ENCODE measurements around the gene TIMM13.

TIMM13 gene

GRCh38 chr19:2455851-2456570, 28.6 kb upstream of the TIMM13 start:
- peak in 9 of 58 donors; percentile 5 to 70 (median 17) for DNase-seq

DNA sequence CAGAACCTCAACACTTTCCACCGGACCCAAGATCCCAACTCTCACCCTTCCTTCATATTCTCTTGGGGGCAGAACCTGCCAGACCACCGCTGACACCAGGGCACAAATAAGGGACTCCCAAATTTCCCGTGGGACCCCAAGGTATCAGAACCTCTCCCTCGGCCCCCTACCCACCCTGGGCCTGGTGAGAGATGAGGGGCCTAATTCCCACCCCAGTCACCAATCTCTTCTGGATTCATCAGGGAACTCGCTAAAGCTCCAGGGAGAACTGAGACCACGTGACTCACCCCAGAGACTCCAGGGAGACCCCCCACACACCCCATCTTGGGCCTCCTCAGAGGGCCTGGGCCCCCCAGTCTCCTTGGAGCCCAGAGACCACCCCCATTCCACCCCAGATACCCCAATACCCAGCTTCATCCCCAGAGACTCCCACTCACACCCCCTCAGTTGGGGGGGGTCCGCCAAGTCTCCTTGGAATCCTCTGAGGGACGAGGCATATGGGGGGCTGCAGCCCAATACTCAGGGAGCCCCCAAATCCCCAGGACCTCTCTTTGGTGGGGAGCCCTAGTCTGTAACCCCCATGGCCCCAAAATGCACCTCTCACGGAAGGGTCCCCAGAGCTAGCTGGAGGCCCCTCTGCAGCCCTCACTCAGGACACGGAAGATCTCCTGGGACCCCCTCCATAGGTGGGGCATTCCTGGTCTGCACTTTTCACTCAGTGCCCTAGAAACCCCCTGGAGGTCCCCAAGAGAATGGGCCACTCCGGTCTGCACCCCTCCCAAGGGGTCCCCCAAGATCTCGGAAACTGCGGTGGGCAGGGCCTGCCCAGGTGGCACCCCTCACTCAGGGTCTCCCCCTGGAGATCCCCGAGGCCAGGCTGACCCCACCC, 27.8 kb upstream of the TIMM13 start:
- DNase-seq = no peak

- DNase-seq = no peak
These were observed 27.0 kb upstream of the TIMM13 start for GRCh38 chr19:2454199-2454961.

DNA sequence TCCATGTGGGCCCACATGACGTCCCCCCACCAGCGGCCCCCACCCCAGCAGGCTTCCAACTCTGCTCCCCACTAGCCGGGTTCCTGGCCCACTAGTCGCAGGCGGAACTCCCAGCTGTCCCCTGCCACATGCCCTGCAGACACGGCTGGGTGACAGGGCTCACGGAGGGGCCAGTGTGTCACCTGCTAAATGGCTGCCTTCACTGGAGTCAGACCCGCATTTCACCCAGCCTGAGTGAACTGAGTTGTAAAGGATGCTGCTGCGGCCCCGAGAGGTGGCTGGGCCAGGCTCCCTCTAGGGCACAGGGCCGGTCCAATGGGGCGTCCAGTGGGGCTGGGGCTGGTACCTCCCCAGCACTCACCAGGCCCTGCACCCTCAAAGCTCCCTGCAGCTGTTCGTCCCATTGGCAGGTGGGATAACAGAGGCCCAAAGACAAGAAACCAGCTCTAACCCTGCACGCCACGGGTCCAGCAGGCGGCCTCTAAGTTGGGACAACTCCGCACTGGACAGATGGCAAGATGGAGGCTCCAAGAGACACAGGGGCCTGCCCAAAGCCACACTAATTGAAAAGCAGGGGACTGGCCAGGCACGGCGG, 26.1 kb upstream of the TIMM13 start:
- no peak for DNase-seq

- no peak for DNase-seq
These were observed 24.4 kb upstream of the TIMM13 start for GRCh38 chr19:2451741-2452140.

DNA sequence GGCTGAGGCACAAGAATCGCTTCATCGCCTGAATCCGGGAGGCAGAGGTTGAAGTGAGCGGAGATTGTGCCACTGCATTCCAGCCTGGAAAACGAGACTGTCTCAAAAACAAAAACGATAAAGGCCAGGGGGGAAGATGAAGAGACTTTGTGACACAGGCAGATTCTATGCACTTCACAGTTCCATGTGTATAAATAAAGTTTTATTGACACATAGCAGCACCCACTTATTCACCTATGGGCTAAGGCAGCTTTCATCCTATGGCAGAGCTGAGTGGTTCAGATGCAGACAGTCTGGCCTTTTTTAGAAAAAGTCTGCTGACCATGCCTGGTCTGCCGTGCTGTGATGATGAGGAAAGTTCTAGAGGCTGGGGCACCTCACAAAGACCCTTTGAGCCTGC, 23.8 kb upstream of the TIMM13 start:
- DNase-seq = no peak

DNA sequence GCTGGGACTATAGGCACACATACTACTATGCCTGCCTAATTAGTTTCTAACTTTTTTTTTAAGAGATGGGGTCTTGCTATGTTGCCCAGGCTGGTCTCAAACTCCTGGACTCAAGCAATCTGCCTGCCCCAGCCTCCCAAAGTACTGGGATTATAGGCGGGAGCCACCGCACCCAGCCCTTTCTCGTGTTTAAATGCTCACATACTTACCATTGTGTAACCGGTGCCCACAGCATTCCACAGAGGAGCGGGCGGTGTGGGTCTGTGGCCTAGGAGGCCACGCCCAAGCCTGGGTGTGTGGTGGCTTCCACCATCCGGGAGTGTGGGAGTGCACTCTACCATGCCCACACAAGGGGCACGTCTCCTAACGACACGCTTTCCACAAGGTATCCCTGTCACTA, 21.6 kb upstream of the TIMM13 start:
- no peak for DNase-seq

GRCh38 chr19:2446381-2446780, 19.0 kb upstream of the TIMM13 start:
- DNase-seq = no peak

- no peak for DNase-seq
These were observed 17.0 kb upstream of the TIMM13 start for GRCh38 chr19:2444251-2445002.

DNA sequence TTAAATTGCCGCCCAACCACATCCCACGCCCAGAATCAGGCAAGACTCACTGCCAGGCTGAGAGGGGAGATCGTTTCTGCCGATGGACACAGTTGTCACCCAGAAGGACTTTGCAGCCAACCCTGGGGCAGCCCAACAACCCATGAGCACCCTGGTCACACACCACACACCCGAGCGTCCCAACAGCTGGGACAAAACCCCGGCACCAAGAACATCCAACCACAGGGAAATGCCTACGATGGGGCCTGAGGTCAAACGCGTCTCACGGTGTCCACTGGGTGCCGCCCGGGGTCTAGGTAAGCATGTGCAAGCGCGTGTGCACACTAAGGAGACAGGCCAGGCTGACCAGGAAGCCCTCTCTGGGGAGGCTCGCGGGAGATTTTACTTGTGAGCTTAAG, 16.4 kb upstream of the TIMM13 start:
- no peak for DNase-seq

DNA sequence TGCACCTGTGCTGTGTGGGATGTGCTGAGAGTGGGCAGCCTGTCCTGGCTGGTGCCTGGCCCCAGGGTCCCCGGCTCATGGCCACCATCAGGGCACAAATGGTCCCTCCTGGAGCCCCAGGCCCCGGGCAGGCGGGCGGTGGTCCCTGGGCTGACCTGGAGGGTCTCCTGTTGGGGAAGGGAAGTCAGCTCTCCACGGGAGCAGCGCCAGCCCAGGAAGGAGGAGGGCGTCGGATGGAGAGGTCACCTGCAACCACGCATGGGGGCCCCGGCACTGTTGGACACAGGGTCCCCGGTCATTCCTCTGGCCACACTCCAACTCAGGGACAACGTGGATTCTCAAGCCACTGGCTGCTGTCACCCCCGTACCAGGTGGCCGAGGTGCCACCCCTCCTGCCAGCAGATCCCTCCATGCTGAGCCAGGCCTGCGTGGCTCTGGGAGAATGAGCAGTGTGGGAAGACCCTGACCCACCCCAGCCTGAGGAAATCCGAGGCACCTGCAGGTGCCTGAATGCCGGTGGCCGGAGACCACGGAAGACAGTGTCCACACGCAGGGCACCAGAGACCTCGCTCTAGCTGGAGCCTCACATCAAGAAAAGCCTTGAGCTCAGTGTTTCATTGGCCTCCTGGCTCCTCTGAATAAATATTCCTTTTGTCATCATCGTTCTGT, 15.9 kb upstream of the TIMM13 start:
- DNase-seq = no peak

- peak in 1 of 58 donors; percentile 14 for DNase-seq
These were observed 13.8 kb upstream of the TIMM13 start for GRCh38 chr19:2441096-2441752.

DNA sequence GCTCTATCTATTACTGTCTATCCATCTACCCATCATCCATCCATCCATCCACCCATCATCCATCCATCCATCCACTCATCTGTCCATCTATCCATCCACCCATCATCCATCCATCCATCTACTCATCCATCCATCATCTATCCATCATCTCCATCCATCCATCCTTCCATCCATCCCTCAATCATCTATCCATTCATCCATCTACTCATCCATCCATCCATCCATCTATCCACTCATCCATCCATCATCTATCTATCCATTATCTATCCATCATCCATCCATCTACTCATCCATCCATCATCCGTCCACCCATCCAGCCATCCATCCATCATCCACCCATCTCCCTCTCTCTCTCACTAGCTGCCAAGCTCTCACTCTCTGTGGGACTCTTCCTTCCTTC, 13.1 kb upstream of the TIMM13 start:
- no peak for DNase-seq

DNA sequence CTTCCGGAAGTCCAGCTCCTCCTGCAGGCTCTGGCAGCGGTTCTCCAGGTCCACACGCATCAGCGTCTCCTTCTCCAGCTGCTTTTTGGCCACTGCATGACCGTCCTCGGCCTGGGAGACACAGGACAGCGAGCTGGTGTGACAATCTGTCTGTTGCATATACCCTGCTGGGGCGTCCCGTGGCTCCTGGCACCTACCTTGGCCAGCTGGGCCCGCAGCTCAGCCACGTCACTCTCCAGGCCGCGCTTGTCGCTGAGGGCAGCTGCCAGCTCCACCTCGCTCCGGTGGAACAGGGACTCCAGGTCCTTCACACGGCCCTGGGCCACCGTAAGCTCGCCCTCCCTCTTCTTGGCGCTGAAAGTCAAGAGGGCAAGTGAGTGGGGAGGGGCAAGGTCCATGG, 10.8 kb upstream of the TIMM13 start:
- DNase-seq = no peak

- DNase-seq = no peak
These were observed 9.5 kb upstream of the TIMM13 start for GRCh38 chr19:2436926-2437325.

DNA sequence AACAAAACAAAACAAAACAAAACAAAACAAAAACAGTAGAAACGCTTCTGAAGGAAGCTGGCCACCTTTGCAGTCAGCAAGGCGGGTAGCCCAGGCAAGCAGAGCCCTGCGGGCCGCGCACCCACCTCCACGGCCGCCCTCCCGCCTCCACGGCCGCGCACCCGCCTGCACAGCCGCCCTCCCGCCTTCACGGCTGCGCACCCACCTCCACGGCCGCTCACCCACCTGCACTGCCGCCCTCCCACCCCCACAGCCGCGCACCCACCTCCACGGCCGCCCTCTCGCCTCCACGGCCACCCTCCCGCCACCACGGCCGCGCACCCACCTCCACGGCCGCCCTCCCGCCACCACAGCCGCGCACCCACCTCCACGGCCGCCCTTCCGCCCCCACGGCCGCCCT, 9.0 kb upstream of the TIMM13 start:
- no peak for DNase-seq

DNA sequence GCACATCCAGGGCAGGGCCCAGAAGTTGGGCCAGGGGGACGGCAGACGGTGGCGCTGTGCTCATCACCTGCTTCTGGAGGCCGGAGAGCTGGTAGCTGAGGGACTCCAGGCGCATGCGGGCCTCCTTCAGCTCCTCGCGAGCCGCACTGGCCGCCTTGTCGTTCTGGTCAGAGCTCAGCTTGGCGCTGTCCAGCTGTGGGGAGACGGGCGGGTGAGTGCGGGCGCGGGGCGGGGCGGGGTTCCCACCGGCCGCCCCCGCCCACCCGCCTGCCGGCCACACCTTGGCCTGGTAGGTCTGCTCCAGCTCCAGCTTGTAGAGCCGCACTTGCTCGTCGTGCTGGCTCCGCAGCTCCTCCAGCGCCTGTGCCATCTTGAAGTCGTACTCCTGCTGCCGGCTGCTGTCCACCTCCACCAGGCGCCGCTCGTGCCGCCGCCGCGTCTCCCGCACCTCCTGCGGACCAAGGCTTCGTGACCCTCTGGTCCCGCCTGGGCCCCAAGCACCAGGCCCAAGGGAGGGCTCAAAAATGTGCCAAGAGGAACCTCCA, 7.4 kb upstream of the TIMM13 start:
- DNase-seq = no peak

- DNase-seq = no peak
These were observed 6.9 kb upstream of the TIMM13 start for GRCh38 chr19:2434267-2434666.

- DNase-seq = no peak
These were observed 6.5 kb upstream of the TIMM13 start for GRCh38 chr19:2433854-2434253.
